GM15510 (cell line): ENCODE measurements around the gene GAL3ST3.
A peak's percentile ranks its signal among the peaks of the same experiment; 100 is the strongest.

Experiments used
- POLR2A ChIP-seq: IDR thresholded peaks from 3 replicates; pipeline ENCODE4 v1.6.1; 2011; ENCODE audit warnings: borderline replicate concordance; ENCODE audit not compliant: insufficient read length; ENCODE audit errors: extremely low read depth

Gene GAL3ST3, protein sequence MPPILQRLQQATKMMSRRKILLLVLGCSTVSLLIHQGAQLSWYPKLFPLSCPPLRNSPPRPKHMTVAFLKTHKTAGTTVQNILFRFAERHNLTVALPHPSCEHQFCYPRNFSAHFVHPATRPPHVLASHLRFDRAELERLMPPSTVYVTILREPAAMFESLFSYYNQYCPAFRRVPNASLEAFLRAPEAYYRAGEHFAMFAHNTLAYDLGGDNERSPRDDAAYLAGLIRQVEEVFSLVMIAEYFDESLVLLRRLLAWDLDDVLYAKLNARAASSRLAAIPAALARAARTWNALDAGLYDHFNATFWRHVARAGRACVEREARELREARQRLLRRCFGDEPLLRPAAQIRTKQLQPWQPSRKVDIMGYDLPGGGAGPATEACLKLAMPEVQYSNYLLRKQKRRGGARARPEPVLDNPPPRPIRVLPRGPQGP

DNA sequence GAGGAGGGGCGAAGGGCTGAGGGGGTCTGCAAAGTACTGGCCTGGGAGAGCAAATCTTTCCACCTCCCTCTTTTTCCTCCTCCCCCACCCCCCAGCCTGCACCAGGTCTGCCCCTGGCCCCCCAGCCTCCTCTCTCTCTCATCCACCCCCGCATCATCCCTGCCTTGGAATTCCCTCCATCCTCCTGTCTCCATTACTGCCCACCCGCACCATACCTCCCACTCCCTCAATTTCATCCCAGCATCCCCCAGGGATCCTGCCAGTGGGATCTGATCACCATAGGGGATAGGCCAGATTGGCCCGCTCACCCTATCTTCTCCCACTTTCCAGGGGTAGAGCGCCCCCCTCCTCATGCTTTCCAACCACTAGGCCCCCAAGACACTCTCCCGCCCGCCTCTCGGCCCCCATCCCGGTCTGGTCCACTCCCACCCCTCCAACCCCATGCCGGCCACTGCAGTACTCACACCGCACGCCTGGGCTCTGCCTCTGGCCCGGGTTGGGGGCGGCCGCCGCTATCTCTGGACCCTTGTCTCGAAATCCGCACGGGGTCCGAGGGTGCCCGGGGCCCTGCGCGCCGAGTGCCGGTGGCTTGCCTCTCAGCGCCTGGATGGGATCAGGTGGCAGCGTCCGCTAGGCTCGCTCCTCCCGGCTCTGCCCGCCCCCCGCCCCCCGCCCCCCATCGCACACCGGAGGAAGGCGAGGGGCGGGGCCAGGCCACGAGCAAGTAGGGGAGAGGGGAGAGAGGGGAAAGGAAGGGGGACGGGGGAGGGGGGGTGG lies at the start of gene GAL3ST3:
GAL3ST3 (minus strand) TSS at position 615 of the 777 bp plus-strand sequence. CDS start 3,746 bp downstream, outside the sequence.
- TF ChIP-seq POLR2A: no peak

DNA sequence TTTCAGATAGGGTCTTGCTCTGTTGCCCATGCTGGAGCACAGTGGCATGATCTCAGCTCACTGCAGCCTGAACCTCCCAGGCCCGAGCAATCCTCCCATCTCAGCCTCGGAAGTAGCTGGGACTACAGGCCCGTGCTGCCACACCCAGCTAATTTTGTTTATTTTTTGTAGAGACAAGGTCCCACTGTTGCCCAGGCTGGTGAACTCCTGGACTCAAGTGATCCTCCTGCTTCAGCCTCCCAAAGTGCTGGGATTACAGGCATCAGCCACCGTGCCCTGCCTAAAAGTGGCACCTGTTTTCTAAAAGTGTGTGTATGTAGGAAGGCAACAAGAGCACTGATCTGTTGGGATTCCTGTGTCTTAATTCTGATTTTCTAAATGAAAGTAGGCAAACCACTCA lies 41.3 kb upstream of the GAL3ST3 start:
- TF ChIP-seq POLR2A: no peak

DNA sequence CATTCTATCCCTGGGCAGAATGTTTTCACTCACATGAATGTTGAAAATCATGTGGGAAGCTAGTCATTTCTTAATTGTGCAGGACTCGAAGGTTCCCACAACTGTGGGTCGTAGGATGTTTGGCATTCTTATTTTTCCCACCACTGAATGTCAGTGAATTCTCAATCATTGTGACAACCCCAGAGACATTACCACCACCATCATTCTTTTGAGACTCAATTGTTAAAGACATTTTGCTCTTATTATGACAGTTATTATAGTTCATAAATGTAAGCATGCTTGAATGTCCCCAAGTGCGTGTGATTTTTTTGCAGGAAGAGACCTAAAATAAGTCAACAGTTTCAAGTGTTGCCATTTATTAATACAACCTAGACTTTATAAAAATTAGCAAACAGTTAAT lies 40.1 kb upstream of the GAL3ST3 start:
- TF ChIP-seq POLR2A: no peak

DNA sequence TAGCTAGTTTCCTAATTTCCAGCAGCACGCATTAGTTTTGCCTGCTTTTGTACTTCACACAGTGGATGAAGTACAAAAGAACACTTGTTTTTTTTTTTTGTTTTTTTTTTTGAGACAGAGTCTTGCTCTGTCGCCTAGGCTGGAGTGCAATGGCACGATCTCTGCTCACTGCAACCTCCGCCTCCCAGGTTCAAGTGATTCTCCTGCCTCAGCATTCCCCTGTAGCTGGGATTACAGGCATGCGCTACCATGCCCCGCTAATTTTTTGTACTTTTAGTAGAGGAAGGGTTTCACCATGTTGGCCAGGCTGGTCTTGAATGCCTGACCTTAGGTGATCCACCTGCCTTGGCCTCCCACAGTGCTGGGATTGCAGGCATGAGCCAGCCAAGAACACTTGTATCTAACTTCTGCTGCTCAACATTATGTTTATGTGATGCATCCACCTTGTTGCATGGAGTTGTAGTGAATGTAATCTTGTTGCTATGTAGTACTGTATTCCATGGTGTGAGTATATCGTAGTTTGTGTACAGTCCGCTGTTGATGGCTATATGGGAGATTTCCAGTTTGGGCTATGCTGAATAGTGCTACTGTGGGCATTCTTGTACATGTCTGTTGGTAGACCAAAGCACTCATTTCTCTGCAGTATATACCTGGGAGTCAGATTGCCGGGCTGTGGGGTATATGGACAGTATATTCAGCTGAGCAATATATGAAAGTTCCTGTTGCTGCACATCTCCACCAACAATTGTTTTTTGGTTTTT lies 38.4 kb upstream of the GAL3ST3 start:
- no peak for TF ChIP-seq POLR2A

DNA sequence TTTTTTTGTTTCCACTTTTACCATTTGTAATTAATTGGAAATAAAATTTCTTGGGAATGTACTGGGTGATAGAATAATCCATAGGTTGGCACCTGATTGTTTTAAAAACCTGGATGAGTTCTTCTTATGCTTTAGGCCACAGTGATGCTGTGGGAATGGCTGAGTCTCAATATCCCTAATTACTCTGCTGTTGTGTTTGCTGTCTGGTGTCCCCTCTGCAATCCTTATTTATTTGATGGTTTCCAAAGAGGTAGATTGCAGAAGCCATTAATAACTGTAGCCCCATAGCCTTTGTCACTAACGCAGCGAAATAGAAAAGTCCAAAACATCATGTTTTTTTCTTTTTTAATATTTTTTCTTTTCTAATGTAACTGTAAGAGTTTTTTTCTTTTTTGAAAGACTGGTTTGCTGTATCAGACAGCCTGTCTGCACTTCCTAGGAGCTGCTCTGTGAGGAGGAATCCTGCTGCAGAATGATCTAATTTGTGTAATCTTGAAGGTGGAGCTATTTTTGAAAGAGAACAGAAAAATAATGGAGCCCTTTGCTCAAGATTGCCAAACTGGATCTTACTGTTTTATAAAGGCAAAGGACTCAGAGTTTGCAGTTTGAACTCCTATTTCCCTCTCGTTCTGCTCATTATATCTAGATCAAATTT lies 36.0 kb upstream of the GAL3ST3 start:
- TF ChIP-seq POLR2A: no peak

DNA sequence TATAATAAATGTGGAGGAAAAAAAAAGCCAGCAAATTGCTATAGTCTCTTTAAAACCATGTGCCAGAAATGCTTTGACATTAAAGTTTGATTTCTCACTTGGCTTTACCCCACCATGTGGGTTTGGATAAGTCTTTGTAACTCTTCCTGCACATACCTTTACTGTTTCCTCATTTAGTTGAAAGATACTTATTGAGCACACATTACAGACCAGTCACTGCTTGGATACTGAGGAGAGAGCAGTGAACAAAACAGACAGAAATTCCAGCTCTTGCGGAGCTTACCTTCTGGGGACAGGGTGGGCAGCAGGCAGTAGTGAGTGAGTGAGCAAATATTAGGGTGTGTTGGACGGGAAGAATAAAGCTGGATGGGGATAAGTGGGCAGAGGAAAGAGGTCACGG lies 34.8 kb upstream of the GAL3ST3 start:
- TF ChIP-seq POLR2A: no peak

DNA sequence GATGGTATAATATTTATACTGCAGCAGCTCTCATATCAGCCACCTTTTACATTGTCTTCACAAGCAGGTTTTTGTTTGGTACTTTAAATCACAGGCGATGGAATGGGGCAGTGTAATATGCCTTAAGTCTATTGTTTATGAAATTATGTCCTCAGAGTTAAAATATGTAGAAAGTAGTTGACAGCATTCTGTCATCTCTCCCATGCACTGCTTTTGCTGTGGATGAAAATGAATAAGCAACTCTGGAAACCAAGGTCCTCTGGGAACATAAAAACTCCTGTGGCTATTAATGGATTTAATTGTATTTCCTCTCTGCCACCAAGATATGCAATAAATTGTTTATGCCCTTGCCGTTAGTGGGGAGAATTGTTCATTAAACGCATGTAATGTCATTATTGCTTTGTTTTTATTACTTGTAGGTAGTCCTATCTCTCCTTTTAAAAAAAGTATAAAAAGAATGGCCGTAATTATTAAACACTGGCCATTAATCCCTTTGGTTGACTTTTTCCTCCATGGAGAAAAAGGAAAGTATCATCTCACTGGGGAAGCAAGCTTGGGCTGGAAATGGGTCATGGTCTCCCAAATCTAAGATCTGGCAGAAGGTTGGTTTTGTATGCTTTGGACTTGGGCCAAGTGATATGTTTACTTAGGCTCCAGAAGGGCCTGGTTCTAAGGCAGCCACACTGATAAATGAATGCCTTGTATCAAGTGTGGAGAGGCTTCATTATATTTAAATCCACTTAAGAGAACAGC lies 34.2 kb upstream of the GAL3ST3 start:
- TF ChIP-seq POLR2A: no peak

DNA sequence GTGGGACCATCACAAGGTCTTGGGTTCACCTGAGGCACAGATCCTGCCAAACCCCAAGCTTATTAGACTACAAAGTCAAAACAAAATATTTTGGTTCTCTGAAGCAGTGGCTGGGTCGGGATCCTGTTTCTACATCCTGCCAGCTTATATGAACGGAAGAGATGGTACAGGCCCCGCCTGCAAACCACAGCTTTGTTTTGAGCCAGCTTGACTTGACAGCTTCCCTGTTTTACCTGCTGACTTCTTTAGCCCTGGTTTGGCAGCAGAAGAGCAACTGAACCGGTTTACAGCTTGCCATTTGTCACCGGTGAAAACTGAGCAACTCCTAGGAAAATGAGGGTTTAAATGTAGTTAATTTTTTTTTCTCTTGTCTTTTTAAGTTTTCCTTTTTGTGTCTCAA lies 32.5 kb upstream of the GAL3ST3 start:
- peak; percentile 16 for TF ChIP-seq POLR2A

DNA sequence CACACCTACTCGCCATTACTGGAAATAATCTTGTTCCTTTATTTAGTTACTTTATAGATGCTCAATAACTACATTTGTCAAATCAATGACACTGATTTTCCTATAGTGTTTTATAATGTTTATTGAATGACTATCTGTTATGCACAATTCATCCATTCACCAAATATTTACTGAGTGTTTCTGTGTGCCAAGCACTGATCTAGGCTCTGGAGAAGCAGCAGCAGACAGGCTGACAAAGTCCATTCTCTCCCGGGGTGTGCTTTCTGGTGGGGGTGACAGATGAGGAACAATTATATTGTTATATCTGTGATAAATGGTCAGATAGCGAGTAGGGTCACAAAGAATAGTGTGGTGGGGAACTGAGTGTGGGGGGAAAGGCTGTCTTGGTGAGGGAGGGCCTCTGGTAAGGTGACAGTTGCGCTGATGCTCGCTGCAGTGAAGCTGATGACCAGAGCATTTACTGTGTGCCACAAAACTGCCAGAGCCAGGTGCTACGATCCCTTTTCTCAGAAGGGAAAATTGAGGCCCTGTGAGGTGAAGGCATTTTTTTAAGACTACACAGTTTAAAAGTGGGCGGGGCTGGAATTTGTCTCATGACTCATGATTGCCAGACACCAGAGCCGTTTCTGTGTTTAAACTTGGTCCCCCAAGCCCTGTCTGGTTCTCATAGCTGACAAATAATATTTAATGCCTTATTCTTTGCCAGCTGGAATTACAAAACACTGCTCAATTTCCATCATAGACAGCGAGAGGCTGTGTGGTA lies 31.3 kb upstream of the GAL3ST3 start:
- TF ChIP-seq POLR2A: no peak

DNA sequence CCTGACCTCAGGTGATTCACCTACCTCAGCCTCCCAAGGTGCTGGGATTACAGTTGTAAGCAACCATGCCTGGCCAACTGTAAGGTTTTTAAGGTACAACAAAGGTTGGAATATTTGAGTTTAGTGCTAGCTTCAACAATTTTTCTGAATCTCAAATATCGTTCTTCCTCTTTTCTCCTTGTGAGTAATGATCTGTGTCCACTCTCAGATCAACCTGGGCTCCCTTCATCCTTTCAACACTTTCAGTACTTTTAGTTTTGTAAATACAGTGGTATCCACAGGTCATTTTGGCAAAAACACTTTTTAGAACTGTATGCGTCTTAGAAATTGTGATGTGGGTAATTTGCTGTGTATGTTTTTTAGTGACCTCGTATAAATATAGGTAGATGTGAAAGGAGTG lies 29.0 kb upstream of the GAL3ST3 start:
- TF ChIP-seq POLR2A: no peak

DNA sequence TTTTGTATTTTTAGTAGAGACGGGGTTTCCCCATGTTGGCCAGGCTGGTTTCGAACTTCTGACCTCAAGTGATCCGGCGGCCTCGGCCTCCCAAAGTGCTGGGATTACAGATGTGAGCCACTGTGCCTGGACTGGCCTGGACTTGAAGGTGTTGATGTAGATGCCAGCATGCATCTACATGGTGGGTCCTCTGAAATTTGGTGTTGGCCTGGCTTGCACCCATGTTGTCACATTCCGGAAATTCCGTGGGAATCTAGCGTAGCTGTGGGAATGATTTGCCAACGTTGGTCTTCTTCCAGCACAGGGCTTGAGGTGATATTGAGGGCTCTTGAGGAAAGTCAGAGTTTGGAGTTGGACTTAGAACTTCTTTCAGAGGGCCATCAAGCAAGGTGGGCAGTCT lies 27.6 kb upstream of the GAL3ST3 start:
- TF ChIP-seq POLR2A: no peak

DNA sequence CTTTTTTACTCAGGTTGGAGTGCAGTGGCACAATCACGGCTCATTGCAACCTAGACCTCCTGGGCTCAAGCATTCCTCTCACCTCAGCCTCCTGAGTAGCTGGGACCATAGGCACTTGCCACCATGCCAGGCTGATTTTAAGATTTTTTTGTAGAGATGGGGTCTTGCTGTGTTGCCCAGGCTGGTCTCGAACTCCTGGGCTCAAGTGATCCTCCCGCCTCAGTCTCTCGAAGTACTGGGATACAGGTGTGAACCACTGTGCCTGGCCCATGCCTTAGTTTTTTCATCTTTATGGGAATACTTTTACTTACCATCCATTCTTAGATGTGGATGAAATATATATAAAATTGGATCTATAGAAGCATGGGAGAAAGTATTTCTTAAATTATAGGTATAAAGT lies 26.3 kb upstream of the GAL3ST3 start:
- no peak for TF ChIP-seq POLR2A

DNA sequence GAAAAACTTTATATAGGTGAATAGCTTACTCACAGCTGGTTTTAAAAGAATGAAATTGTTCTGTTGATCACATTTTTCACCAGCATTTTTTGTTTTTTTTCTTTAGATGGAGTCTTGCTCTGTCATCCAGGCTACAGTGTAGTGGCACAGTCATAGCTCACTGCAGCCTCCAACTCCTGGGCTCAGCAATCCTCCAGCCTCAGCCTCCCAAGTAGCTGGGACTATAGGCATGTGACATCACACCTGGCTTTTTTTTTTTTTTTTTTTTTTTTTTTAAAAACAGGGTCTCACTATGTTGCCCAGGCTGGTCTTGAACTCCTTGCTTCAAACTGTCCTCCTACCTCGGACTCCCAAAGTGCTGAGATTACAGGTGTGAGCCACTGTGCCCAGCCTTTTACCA lies 24.7 kb upstream of the GAL3ST3 start:
- TF ChIP-seq POLR2A: no peak
